Chondrocyte (in vitro differentiated cells): ENCODE data around the gene CMIP. TPM values are rescaled to one million over a fixed set of nuclear protein-coding genes. Genes with fewer than 3 reads are reported as not detected.

Experiments
- DNase-seq: peaks from one replicate; pipeline ENCODE4 v3.0.0; 2021; ENCODE audit warnings: mixed read lengths, low spot score
- H3K27ac Mint-ChIP-seq: one replicate; pipeline ENCODE4 v1.8.0; 2021; ENCODE audit warnings: mild to moderate bottlenecking, moderate library complexity, mixed read lengths; ENCODE audit not compliant: unreplicated experiment
- H3K27me3 Mint-ChIP-seq: 2 replicates; pipeline ENCODE4 v1.8.0; 2021; ENCODE audit warnings: low read depth, mixed read lengths
- H3K36me3 Mint-ChIP-seq: 2 replicates; pipeline ENCODE4 v1.8.0; 2021; ENCODE audit warnings: low read depth, mixed read lengths
- H3K4me1 Mint-ChIP-seq: 2 replicates; pipeline ENCODE4 v1.8.0; 2021; ENCODE audit warnings: low read depth, mild to moderate bottlenecking, mixed read lengths
- H3K4me3 Mint-ChIP-seq: one replicate; pipeline ENCODE4 v1.8.0; 2021; ENCODE audit warnings: mild to moderate bottlenecking, moderate library complexity, mixed read lengths; ENCODE audit not compliant: unreplicated experiment
- H3K9me3 Mint-ChIP-seq: 2 replicates; pipeline ENCODE4 v1.8.0; 2021; ENCODE audit warnings: low read depth, mixed read lengths
- CTCF ChIP-seq: fragments of 200-600 bp; sonication (generic); IDR thresholded peaks from 2 replicates; pipeline ENCODE4 v1.5.0; 2021; ENCODE audit warnings: antibody characterized with exemption, mild to moderate bottlenecking, moderate library complexity
- total RNA-seq: library from RNA; stranded (reverse); gene quantifications from 3 replicates; pipeline ENCODE4 v1.2.1, GENCODE V29; 2021

Gene CMIP
- total RNA-seq, 1 donor from 2014 or later = 62.9 TPM

GRCh38 chr16:81729451-81729850 is 284.8 kb downstream of the CMIP start:
- Mint-ChIP-seq H3K27ac (no peak overlapping the region), H3K27me3 (peaks cover 10% of the 10 kb centered on the region), H3K4me3 (peak overlapping the region; percentile 8), H3K9me3 (no peaks in the 10 kb centered on the region), H3K36me3 (no peaks in the 10 kb centered on the region), H3K4me1 (peaks cover 13% of the 10 kb centered on the region)
- no peak for DNase-seq
- no peak for TF ChIP-seq CTCF

GRCh38 chr16:81730090-81731051 is 285.8 kb downstream of the CMIP start:
- peak; percentile 77 for TF ChIP-seq CTCF
- Mint-ChIP-seq H3K27ac (peak overlapping the region; percentile 39), H3K4me1 (peaks cover 13% of the 10 kb centered on the region), H3K9me3 (no peaks in the 10 kb centered on the region), H3K27me3 (peaks cover 5% of the 10 kb centered on the region), H3K4me3 (peak overlapping the region; percentile 70), H3K36me3 (no peaks in the 10 kb centered on the region)
- no peak for DNase-seq

GRCh38 chr16:81731649-81732048 is 287.0 kb downstream of the CMIP start:
- H3K9me3 Mint-ChIP-seq = no peaks in the 10 kb centered on the region
- no peaks in the 10 kb centered on the region for H3K36me3 Mint-ChIP-seq
- no peak for TF ChIP-seq CTCF
- DNase-seq = no peak
- H3K4me1 Mint-ChIP-seq = peaks cover 13% of the 10 kb centered on the region
- no peaks in the 10 kb centered on the region for H3K27me3 Mint-ChIP-seq
- H3K4me3 Mint-ChIP-seq = no peak overlapping the region
- H3K27ac Mint-ChIP-seq = no peak overlapping the region

GRCh38 chr16:81732699-81733098 is 288.1 kb downstream of the CMIP start:
- Mint-ChIP-seq H3K4me1 (peaks cover 14% of the 10 kb centered on the region), H3K4me3 (no peak overlapping the region), H3K36me3 (no peaks in the 10 kb centered on the region), H3K9me3 (no peaks in the 10 kb centered on the region), H3K27me3 (peaks cover 1% of the 10 kb centered on the region), H3K27ac (no peak overlapping the region)
- no peak for DNase-seq
- peak; percentile 12 for TF ChIP-seq CTCF

- no peaks in the 10 kb centered on the region for H3K9me3 Mint-ChIP-seq
- peaks cover 1% of the 10 kb centered on the region for H3K27me3 Mint-ChIP-seq
- no peak for TF ChIP-seq CTCF
- no peaks in the 10 kb centered on the region for H3K36me3 Mint-ChIP-seq
- no peak overlapping the region for H3K4me3 Mint-ChIP-seq
- H3K4me1 Mint-ChIP-seq = peaks cover 20% of the 10 kb centered on the region
- no peak for DNase-seq
- no peak overlapping the region for H3K27ac Mint-ChIP-seq
These were observed 288.7 kb downstream of the CMIP start for GRCh38 chr16:81733295-81733694.
